Hematopoietic multipotent progenitor cell treated with erythropoietin and hydrocortisone succinate and interleukin-3 and kit ligand, for 17 days (in vitro differentiated cells): ENCODE data around the gene RAC3.
A peak's percentile ranks its signal among the peaks of the same experiment; 100 is the strongest.

Source experiments
- DNase-seq: peaks from one replicate; pipeline ENCODE4 v3.0.0-alpha.2; 2015; ENCODE audit warnings: low spot score

RAC3 gene

DNA sequence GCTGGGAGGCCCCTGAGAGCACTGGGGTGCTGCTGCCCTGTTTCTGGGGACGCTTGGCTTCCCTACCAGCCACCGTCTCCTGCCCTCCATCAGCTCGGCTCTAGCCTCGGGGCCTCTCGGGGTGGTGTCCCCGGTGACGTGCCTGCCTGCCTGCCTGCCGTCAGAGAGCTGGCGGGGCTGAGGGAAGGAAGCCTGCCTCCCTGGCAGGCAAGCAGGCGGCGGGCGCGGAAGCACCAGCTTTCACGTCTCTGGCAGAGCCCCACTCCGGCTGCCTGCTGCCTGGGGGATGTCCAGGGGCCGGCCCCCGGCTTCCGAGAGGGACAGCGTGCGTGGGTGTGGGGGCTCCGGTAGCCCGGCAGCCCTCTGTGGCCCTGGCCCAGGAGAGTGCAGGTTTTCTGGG lies 18.1 kb upstream of the RAC3 start:
- DNase-seq = no peak

GRCh38 chr17:82013772-82014321 lies 17.6 kb upstream of the RAC3 start:
- no peak for DNase-seq

DNA sequence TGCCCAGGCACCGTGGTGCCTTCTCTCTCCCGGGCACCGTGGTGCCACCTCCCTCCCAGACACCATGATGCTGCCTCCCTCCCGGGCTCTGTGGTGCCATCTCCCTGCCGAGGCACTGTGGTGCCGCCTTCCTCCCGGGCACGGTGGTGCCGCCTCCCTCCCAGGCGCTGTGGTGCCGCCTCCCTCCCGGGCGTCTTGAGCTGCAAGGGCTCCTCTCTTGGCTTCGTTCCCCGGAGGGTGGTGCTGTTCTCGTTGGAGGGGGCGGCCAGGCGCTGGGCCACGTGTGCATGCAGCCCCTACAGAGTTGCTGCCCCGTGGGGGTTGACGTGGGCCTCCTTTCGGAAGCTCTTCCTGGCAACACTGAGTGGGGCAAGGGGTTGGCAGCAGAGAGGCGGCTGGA lies 17.0 kb upstream of the RAC3 start:
- DNase-seq = no peak

- no peak for DNase-seq
Measured at GRCh38 chr17:82014971-82015310, 16.5 kb upstream of the RAC3 start.

- no peak for DNase-seq
Measured at GRCh38 chr17:82015311-82015971, 16.0 kb upstream of the RAC3 start.

- no peak for DNase-seq
Measured at GRCh38 chr17:82016061-82016874, 15.2 kb upstream of the RAC3 start.

DNA sequence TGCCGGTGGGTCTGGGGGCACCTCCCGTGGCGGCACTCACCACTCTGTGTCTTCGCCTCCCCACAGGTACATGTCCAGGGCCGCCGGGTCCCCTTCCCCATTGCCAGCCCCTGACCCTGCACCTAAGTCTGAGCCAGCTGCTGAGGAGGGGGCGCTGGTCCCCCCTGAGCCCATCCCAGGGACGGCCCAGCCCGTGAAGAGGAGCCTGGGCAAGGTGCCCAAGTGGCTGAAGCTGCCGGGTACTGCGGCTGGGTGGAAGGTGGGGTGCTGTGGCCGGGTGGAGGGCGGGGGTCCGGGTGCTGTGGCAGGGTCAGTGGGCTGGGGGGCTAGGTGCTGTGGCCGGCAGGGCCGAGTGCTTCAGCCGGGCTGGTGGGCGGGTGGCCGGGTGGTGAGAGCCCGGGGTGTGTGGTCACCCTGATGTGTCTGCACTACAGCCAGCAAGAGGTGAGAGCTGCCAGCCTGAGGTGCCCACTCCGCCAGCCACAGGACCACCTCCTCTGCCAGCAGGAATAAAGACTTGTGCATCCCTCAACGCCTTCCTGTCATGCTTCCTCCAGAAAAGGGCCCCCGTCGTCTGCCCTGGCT lies 14.5 kb upstream of the RAC3 start:
- DNase-seq = no peak

- DNase-seq = no peak
Measured at GRCh38 chr17:82017612-82018151, 13.8 kb upstream of the RAC3 start.

- no peak for DNase-seq
Measured at GRCh38 chr17:82018152-82018988, 13.1 kb upstream of the RAC3 start.

DNA sequence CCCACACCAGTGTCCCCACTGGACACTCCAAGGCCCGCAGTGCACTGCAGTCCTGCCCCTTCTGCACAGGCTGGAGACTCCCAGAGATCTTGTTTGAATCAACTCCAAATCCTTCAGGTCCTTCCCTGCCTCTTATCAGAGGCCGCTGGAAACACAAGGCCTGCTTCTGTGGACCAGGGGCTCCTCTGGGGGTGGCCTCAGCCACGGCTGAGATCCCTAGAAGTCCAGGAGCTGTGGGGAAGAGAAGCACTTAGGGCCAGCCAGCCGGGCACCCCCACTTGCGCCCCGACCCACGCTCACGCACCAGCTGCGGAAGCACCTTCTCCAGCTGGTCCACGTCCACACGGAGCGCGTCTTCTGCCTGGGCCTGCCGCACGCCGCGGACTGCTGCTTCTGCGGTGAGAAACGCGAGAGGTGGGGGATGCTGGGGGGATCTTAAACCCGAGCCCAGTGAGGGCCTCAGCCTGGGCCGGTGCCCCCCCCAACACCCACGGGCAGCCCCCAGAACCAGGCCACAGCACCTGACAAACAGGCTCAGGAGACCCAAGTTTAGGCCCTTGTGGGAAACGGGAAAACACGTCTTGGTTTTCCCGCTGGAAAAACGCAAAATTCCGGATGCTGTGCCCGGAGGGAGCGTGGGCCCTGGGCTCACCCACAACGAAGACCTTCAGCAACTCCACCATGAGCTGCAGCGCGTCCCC lies 12.3 kb upstream of the RAC3 start:
- DNase-seq = no peak

DNA sequence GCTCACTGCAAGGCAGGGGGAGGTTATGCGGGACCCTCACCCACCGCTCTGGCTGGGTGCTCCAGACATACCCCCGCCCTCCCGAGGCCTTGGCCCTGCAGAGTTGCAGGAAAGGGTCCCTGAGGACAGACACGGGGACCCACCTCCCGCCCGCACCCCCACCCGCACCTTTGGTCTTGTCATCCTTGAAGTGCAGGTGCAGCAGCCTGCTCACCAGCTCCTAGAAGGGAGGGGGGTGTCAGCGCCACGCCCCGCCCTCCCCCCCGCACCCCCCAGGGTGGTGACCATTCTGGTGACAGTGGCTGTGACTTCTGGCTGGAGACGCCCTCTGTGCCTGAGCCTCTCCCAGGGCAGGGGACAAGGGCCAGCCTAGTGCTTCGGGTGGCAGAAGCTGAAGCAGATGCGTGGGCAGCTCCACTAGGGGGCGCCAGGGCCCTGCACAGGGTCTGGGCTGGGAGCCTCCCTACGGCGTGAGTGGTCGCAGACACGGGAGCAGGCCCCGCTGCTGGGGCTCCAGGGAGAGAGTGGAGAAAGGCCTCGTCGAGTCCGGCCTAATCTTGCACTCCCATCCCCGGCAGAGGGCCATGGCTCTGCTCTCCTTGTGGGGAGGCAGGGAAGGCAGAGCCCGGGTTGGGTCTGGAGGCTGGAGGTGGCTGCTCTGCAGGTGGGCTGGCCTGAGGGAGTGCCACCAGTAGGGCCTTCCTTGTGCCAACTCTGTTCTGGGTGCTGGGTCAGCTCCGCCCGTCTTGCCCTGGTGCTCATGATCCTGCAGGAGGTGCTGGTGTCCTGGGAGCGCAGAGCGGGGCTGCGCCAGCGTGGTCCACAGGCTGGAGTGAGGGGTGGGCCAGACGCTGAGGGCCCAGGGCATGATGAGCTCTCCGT lies 11.5 kb upstream of the RAC3 start:
- peak; percentile 60 for DNase-seq

GRCh38 chr17:82020572-82021106 lies 10.8 kb upstream of the RAC3 start:
- no peak for DNase-seq

DNA sequence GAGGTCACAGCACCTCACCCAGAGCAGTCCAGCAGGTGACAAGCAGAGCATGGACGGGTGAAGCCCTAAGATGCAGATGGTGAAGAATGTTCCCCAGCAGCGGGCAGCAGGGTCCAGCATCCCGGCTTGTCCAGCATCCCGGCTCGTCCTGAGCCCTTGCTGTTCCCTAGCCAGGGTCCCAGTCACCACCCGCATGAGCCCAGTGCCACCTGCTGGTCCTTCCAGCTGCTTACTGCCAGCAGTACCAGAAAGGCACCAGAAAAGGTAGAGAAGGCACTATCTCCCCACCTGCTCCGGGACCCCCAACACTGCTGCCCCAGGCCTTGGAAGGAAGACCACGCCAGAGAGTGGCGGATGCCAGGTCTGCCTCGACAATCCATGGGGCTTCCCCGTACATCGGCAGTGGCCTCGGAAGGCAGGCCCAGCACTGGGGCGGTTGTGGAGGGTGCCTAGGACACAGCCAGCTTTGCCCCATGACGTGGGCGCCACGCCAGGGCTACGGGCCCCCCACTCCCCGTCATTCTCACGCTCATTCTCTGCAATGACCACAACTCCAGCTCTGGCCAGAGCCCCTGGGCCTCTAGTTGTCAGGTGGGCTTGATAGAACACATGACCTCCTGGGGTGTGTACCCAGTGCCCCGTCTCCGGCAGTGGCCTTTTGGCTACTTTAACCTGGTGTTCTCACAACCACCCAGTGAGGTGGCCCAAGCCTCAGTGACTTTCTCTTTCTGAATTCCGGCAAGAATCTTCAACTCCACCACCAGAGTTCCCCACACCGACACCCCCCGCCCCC lies 10.2 kb upstream of the RAC3 start:
- DNase-seq = peak; percentile 44

DNA sequence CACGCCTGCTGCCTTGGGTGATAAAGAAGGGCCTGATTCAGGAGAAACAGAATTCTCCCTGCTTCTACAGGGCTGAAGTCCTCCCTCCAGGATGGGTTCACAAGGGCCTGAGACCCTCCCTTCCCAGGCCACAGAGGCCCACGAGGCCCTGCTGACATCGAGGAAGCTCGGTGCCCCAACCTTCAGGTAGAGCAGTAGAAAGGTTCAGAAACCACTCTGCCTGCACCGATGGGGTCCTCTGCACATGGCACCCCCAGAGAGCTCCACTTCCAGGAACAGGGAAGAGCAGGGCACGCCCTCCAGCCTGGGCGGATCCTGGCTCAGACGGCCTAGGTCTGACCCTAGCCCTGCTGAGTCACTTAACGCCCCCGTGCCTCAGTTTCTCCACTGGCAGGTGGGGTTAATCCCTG lies 9.6 kb upstream of the RAC3 start:
- DNase-seq = peak; percentile 21

- DNase-seq = no peak
Measured at GRCh38 chr17:82022310-82022980, 9.0 kb upstream of the RAC3 start, which contains the start of gene CENPX. Gene CENPX, minus strand, starts transcription at chr17:82022878. Its CDS starts 17 bp downstream, at chr17:82022861.

DNA sequence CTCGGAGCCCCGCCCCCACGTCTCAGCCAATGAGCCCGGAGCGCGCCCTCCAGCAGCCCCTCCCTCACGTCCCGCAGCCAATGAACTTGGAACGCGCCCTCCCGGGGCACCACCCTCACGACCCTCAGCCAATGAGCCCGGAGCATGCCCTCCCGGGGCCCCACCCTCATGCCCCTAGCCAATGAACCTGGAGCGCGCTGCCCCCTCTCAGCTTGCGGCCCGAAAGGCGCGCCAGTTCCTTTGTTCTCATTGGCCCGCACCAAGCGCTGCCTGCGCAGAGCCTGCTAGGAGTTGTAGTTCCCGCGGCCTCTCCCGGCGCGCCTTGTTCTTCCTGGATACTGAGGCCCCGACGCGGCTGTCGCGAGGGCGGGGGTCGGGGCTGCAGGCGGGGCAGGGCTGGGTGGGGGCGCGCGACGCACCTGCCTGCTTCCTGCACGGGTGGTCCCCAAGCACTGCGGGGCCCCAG lies 8.5 kb upstream of the RAC3 start, which contains the start of gene LRRC45:
LRRC45 (plus strand) TSS at position 325 of the 466 bp plus-strand sequence. CDS start 339 bp downstream, outside the sequence.
- peak; percentile 96 for DNase-seq

GRCh38 chr17:82023447-82024241 lies 7.8 kb upstream of the RAC3 start:
- no peak for DNase-seq
